Keratinocyte (primary cell): ENCODE results near the gene OR4C46. TPM values are rescaled to one million over a fixed set of nuclear protein-coding genes. Genes with fewer than 3 reads are reported as not detected.
"Not testable (repeated sequence)": the region's sequence is repeated elsewhere in the genome, so short reads cannot be mapped to it uniquely, and the experiment has no call there.

Experiments
- DNase-seq: peaks from one replicate; pipeline ENCODE4 v3.0.0-alpha.2; 2011; ENCODE audit warnings: low read depth, missing footprints, low spot score
- FAIRE-seq: peaks from 2 replicates; lab custom pipeline; 2011; peaks lifted over from hg19 to GRCh38; lab: Jason Lieb, UNC
- H2AFZ ChIP-seq: 2 replicates; pipeline ENCODE4 v1.6.0; 2012; ENCODE audit warnings: low read length, control low read depth, inconsistent platforms; ENCODE audit not compliant: control insufficient read depth
- H3K27ac ChIP-seq: 2 replicates; pipeline ENCODE4 v1.5.1; 2011; ENCODE audit warnings: low read length; ENCODE audit not compliant: control insufficient read depth, insufficient read depth
- H3K27me3 ChIP-seq: 3 replicates; pipeline ENCODE4 v1.6.0; 2011; ENCODE audit warnings: low read length; ENCODE audit not compliant: control insufficient read depth, insufficient read depth; ENCODE audit errors: extremely low read depth
- H3K36me3 ChIP-seq, 2 experiments: 2 replicates in 1 of 2; 3 replicates in 1 of 2; pipeline ENCODE4 v1.5.1; 2011; ENCODE audit warnings: low read length in 2 of 2, mild to moderate bottlenecking in 1 of 2; ENCODE audit not compliant: control insufficient read depth in 2 of 2, insufficient read depth in 2 of 2; ENCODE audit errors: extremely low read depth in 1 of 2
- H3K4me1 ChIP-seq: 3 replicates; pipeline ENCODE4 v1.5.1; 2011; ENCODE audit warnings: low read length; ENCODE audit not compliant: control insufficient read depth, insufficient read depth; ENCODE audit errors: extremely low read depth
- H3K4me2 ChIP-seq: 3 replicates; pipeline ENCODE4 v1.6.0; 2011; ENCODE audit warnings: low read depth, low read length; ENCODE audit not compliant: control insufficient read depth, insufficient read depth; ENCODE audit errors: extremely low read depth
- H3K4me3 ChIP-seq, 3 experiments: fragments of 200-600 bp in 1 of 3; sonication (generic) in 1 of 3; 2 replicates in 2 of 3; 3 replicates in 1 of 3; pipeline ENCODE4 v1.5.1; 2011 to 2016; ENCODE audit warnings: low read length in 3 of 3, mild to moderate bottlenecking in 3 of 3, control low read depth in 2 of 3, inconsistent platforms in 1 of 3, low read depth in 1 of 3, mixed read lengths in 1 of 3, mixed run types in 1 of 3, moderate library complexity in 1 of 3; ENCODE audit not compliant: control insufficient read depth in 2 of 3, insufficient read depth in 2 of 3; ENCODE audit errors: extremely low read depth in 1 of 3
- H3K79me2 ChIP-seq: 2 replicates; pipeline ENCODE4 v1.6.0; 2012; ENCODE audit warnings: low read length; ENCODE audit not compliant: control insufficient read depth, insufficient read depth
- H3K9ac ChIP-seq: 3 replicates; pipeline ENCODE4 v1.6.0; 2011; ENCODE audit warnings: low read length; ENCODE audit not compliant: control insufficient read depth, insufficient read depth; ENCODE audit errors: extremely low read depth
- H3K9me1 ChIP-seq: 3 replicates; pipeline ENCODE4 v1.6.0; 2011; ENCODE audit warnings: low read length; ENCODE audit not compliant: control insufficient read depth, insufficient read depth; ENCODE audit errors: extremely low read depth
- H3K9me3 ChIP-seq: 2 replicates; pipeline ENCODE4 v1.5.1; 2012; ENCODE audit warnings: low read depth, low read length; ENCODE audit not compliant: control insufficient read depth
- H4K20me1 ChIP-seq: 3 replicates; pipeline ENCODE4 v1.6.0; 2011; ENCODE audit warnings: low read length; ENCODE audit not compliant: control insufficient read depth, insufficient read depth; ENCODE audit errors: extremely low read depth
- EZH2 ChIP-seq: IDR thresholded peaks from one replicate; pipeline ENCODE4 v1.6.1; 2012; ENCODE audit warnings: inconsistent platforms, mild to moderate bottlenecking, low read length, moderate library complexity
- dilution Hi-C: fragments of 300-500 bp; cut with MboI; formaldehyde crosslinking; loops from one replicate; pipeline ENCODE4 v1.7.0; 2020; ENCODE audit warnings: low sequenced_read_pairs; ENCODE audit not compliant: extremely low pct_ligation_motif_present
- polyA minus RNA-seq, 3 experiments: library from RNA; depleted of rRNA, polyadenylated mRNA; stranded (reverse); fragments of >200 nt; gene quantifications; 1 replicate in 1 of 3; 2 replicates in 1 of 3; 3 replicates in 1 of 3; pipeline ENCODE4 v1.2.3, GENCODE V29; 2011
- polyA plus RNA-seq, 5 experiments: library from polyadenylated mRNA; depleted of rRNA in 3 of 5; stranded (reverse) in 3 of 5; stranded (forward) in 1 of 5; unstranded in 1 of 5; fragments of >200 nt; gene quantifications; 1 replicate in 1 of 5; 2 replicates in 3 of 5; 3 replicates in 1 of 5; pipeline versions ENCODE4 v1.2.1 to v1.2.3, GENCODE V29; 2011 to 2012; ENCODE audit warnings: missing spikeins in 2 of 5, low read depth in 1 of 5, low replicate concordance in 1 of 5
- TF ChIP-seq, protein P1 (sequence below), 3 experiments: IDR thresholded peaks in 1 of 3; conservative IDR thresholded peaks in 1 of 3; optimal IDR thresholded peaks in 1 of 3; 2 replicates in 2 of 3; 3 replicates in 1 of 3; pipeline versions ENCODE3 to v1.5.1; 2011; ENCODE audit warnings: low read length in 3 of 3, mild to moderate bottlenecking in 3 of 3, moderate library complexity in 2 of 3, control low read depth in 1 of 3, inconsistent platforms in 1 of 3; ENCODE audit not compliant: insufficient read depth in 2 of 3; ENCODE audit errors: extremely low read depth in 1 of 3

The OR4C46 gene
- polyA plus RNA-seq (not detected in 3 replicates), polyA minus RNA-seq (not detected in 3 replicates)
- polyA plus RNA-seq (2011; ENCODE audit: low read depth), result not detected
- polyA plus RNA-seq (2011; cell fraction: cytosol; rRNA removed), result not detected in 2 replicates
- not detected in 2 replicates for polyA plus RNA-seq (2011; cell fraction: nucleus; rRNA removed)
- polyA plus RNA-seq (2012; ENCODE audit: low replicate concordance), result not detected in 2 replicates
- not detected for polyA minus RNA-seq (2011; cell fraction: cytosol; rRNA and poly(A)+ RNA removed)
- polyA minus RNA-seq (2011; cell fraction: nucleus; rRNA and poly(A)+ RNA removed), result not detected in 2 replicates

DNA sequence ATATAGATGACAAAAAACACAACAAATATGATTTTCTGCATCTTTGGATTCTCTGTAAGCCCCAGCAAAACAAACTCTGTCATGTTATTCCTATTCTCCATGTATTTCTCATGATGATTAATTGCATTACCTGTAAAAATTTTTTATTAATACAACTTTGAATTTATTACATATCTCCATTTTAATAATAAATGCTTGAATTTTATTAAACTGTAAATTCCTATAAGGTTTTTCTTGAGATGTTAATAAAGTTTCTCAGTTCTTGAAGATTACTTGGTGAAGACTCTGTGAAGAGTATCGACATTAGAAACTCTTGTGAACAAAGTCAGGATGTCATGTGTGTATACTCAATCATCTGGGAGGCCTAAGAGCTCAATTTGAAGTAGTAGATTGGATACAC is at the start of gene OR4C46:
Gene OR4C46, minus strand, starts transcription at position 101 of the 400 bp plus-strand sequence. Its CDS starts 0 bp downstream, at position 101.
- no peaks in the 10 kb centered on the region for H3K27me3 ChIP-seq
- DNase-seq (no peak), FAIRE-seq (no peak)
- H4K20me1 ChIP-seq, result no peaks in the 10 kb centered on the region
- H3K4me2 ChIP-seq, result no peak within 1 kb of the TSS
- H3K36me3 ChIP-seq, result no peaks in the 10 kb centered on the region
- H3K79me2 ChIP-seq, result no peaks in the 10 kb centered on the region
- no peak within 1 kb of the TSS for H3K27ac ChIP-seq
- H3K9me3 ChIP-seq, result peaks cover 3% of the 10 kb centered on the region
- H3K4me1 ChIP-seq, result no peaks in the 10 kb centered on the region
- dilution Hi-C loops, result no loop called here
- no peak within 1 kb of the TSS for H3K4me3 ChIP-seq
- no peak within 1 kb of the TSS for H2AFZ ChIP-seq
- no peak within 1 kb of the TSS for H3K9ac ChIP-seq
- TF ChIP-seq, protein P1, sequence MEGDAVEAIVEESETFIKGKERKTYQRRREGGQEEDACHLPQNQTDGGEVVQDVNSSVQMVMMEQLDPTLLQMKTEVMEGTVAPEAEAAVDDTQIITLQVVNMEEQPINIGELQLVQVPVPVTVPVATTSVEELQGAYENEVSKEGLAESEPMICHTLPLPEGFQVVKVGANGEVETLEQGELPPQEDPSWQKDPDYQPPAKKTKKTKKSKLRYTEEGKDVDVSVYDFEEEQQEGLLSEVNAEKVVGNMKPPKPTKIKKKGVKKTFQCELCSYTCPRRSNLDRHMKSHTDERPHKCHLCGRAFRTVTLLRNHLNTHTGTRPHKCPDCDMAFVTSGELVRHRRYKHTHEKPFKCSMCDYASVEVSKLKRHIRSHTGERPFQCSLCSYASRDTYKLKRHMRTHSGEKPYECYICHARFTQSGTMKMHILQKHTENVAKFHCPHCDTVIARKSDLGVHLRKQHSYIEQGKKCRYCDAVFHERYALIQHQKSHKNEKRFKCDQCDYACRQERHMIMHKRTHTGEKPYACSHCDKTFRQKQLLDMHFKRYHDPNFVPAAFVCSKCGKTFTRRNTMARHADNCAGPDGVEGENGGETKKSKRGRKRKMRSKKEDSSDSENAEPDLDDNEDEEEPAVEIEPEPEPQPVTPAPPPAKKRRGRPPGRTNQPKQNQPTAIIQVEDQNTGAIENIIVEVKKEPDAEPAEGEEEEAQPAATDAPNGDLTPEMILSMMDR (optimal IDR thresholded peaks at IDR 0.05 in 1 of 3, IDR thresholded peaks at IDR 0.05 in 1 of 3, conservative IDR thresholded peaks at IDR 0.05 in 1 of 3; ENCODE audit: extremely low read depth in 1 of 3, insufficient read depth in 2 of 3, low read length in 3 of 3), result no peak
- no peak for TF ChIP-seq EZH2
- H3K9me1 ChIP-seq, result no peaks in the 10 kb centered on the region

DNA sequence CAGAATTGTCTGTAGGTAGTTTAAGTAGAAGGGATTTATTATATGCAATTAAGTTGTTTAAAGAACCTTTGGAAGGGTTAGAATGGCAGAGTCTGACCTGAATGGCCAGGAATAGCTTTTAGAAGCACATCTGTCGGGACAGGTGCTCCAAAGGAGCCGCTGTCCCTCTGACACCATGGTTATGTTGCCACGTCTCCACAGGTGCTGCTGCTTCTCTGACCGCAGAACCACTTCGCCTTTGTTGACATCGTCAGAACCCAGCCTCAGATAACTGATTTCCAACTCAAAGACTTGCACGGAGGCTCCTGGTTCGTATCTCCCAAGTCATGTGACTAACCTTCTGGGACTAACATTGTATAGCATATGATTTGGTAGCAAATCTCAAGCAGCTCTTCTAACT is 41.8 kb upstream of the OR4C46 start:
- dilution Hi-C loops, H3K4me2 ChIP-seq, H3K9ac ChIP-seq, H3K27me3 ChIP-seq, H3K4me3 ChIP-seq, H4K20me1 ChIP-seq, H3K79me2 ChIP-seq, H3K9me1 ChIP-seq, H2AFZ ChIP-seq, DNase-seq, H3K27ac ChIP-seq, H3K36me3 ChIP-seq, FAIRE-seq, H3K4me1 ChIP-seq, H3K9me3 ChIP-seq: not testable (repeated sequence)

DNA sequence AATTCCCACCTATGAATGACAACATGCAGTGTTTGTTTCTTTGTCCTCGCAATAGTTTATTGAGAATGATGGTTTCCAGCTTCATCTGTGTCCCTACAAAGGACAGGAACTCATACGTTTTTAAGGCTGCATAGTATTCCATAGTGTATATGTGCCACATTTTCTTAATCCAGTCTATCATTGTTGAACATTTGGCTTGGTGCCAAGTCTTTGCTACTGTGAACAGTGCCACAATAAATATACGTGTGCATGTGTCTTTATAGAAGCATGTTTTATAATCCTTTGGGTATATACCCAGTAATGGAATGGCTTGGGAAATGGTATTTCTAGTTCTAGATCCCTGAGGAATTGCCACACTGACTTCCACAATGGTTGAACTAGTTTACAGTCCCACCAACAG is 42.4 kb downstream of the OR4C46 start:
- H3K4me2 ChIP-seq, H4K20me1 ChIP-seq, H3K9me3 ChIP-seq, H3K9me1 ChIP-seq, H3K36me3 ChIP-seq, dilution Hi-C loops, FAIRE-seq, H3K9ac ChIP-seq, DNase-seq, H2AFZ ChIP-seq, H3K79me2 ChIP-seq, H3K4me3 ChIP-seq, H3K4me1 ChIP-seq, H3K27me3 ChIP-seq, H3K27ac ChIP-seq: not testable (repeated sequence)
